ENCODE results near the gene PPM1L.
A peak's percentile ranks its signal among the peaks of the same experiment; 100 is the strongest.

Gene PPM1L

DNA sequence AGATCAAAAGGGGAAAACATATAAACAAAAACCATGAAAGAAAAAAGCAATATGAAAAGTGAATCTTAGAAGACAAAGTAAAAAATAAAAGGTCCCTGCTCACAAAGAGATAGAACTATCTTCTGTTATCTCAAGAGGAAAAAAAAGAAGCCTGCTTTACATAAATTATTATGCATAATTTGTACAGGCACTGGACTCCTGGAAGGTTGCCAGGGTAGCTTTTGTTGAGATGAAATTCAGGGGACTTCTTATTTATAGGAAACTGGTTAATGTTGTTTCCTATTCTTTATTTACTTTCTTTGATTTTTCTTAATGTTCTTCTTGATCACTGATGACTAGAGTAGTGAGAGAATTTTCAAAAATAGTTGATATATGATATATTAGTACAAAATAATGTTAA is 66.9 kb downstream of the PPM1L start:
- Histone ChIP-seq H2AK5ac (ENCODE audit: low read length) (no peak overlapping the region), H2BK120ac (ENCODE audit: low read depth, low read length) (no peak overlapping the region), H3K56ac (ENCODE audit: low read length) (no peak overlapping the region), H3K9ac (ENCODE audit: low read length) (no peak overlapping the region), H3K79me1 (ENCODE audit: low read length) (no peaks in the 10 kb centered on the region), H3K27me3 (ENCODE audit: insufficient read depth, low read length, poor library complexity) (no peaks in the 10 kb centered on the region), H3K79me2 (ENCODE audit: control insufficient read depth, insufficient read depth, low read length) (no peaks in the 10 kb centered on the region), H3K4me2 (ENCODE audit: low read length) (no peak overlapping the region), H2BK5ac (ENCODE audit: low read length) (no peak overlapping the region), H3K23ac (ENCODE audit: low read length) (no peak overlapping the region), H3K4me3 (ENCODE audit: low read length) (no peak overlapping the region), H3K4me1 (ENCODE audit: control insufficient read depth, low read depth, low read length) (no peaks in the 10 kb centered on the region), H3K18ac (ENCODE audit: low read length) (no peak overlapping the region), H3K4ac (ENCODE audit: low read depth, low read length) (no peak overlapping the region), H2BK15ac (replicated peaks; ENCODE audit: low read depth) (no peak overlapping the region), H4K8ac (ENCODE audit: low read depth, low read length) (no peak overlapping the region), H4K5ac (ENCODE audit: low read length) (no peak overlapping the region), H3K27ac (ENCODE audit: low read depth, low read length) (no peak overlapping the region), H3K36me3 (ENCODE audit: control insufficient read depth, insufficient read depth, low read length) (no peaks in the 10 kb centered on the region)
- no peak for DNase-seq

DNA sequence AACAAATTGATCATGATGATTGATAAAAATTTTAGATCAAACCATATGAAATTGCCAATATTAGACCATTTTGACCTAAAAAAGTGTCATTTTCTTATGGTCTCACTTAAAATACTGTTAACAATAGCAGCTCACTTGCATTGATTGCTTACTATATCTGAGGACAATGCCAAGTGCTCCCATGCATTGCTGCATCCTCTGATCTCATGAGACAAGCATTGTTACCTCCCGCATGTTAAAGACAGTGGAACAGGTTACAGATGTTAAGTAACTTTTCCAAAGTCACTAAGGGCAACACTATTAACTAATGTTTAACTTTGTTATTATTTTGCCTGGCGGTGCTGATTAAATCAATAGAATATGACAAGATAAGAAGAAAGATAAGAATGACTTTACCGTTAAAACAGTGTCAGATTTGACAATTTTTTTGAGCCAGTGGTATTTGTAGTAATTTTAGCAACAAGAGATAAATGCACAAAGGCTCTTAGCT is 69.3 kb downstream of the PPM1L start:
- Histone ChIP-seq H3K56ac (ENCODE audit: low read length) (no peak overlapping the region), H3K79me1 (ENCODE audit: low read length) (no peaks in the 10 kb centered on the region), H2BK5ac (ENCODE audit: low read length) (no peak overlapping the region), H3K4me2 (ENCODE audit: low read length) (no peak overlapping the region), H2AK5ac (ENCODE audit: low read length) (no peak overlapping the region), H3K4me3 (ENCODE audit: low read length) (no peak overlapping the region), H3K79me2 (ENCODE audit: control insufficient read depth, insufficient read depth, low read length) (no peaks in the 10 kb centered on the region), H3K36me3 (ENCODE audit: control insufficient read depth, insufficient read depth, low read length) (no peaks in the 10 kb centered on the region), H4K8ac (ENCODE audit: low read depth, low read length) (no peak overlapping the region), H3K4ac (ENCODE audit: low read depth, low read length) (no peak overlapping the region), H4K5ac (ENCODE audit: low read length) (no peak overlapping the region), H3K23ac (ENCODE audit: low read length) (no peak overlapping the region), H3K9ac (ENCODE audit: low read length) (no peak overlapping the region), H2BK120ac (ENCODE audit: low read depth, low read length) (no peak overlapping the region), H2BK15ac (replicated peaks; ENCODE audit: low read depth) (no peak overlapping the region), H3K27me3 (ENCODE audit: insufficient read depth, low read length, poor library complexity) (no peaks in the 10 kb centered on the region), H3K18ac (ENCODE audit: low read length) (no peak overlapping the region), H3K27ac (ENCODE audit: low read depth, low read length) (no peak overlapping the region), H3K4me1 (ENCODE audit: control insufficient read depth, low read depth, low read length) (no peaks in the 10 kb centered on the region)
- peak; percentile 54 for DNase-seq
- no CpG with 5 or more reads among the region's 3 CpGs for WGBS (ENCODE audit: extremely low coverage, insufficient coverage, low lambda C conversion rate)

DNA sequence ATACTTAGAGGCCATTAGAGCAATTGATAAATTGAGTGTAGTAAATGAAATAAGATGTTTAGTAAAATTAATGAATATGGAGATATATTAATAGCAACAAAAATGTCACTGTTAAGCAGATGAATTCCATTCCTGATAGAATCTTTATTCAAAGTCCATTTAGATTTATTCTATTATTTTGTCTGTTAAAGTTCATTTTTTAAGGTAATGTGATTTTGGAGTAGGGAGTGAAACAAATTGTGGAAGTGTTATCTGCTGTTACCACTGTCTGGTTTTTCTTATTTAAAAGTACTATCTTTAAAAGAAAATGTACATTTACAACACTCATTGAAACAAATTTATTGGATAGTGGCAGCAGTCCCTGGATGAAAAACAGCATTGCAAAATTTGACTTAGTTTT is 70.4 kb downstream of the PPM1L start:
- H3K27ac ChIP-seq (ENCODE audit: low read depth, low read length) = no peak overlapping the region
- H2AK5ac ChIP-seq (ENCODE audit: low read length) = no peak overlapping the region
- H2BK5ac ChIP-seq (ENCODE audit: low read length) = no peak overlapping the region
- no peaks in the 10 kb centered on the region for H3K27me3 ChIP-seq (ENCODE audit: insufficient read depth, low read length, poor library complexity)
- no peaks in the 10 kb centered on the region for H3K36me3 ChIP-seq (ENCODE audit: control insufficient read depth, insufficient read depth, low read length)
- H3K4me2 ChIP-seq (ENCODE audit: low read length) = no peak overlapping the region
- H4K5ac ChIP-seq (ENCODE audit: low read length) = no peak overlapping the region
- H2BK120ac ChIP-seq (ENCODE audit: low read depth, low read length) = no peak overlapping the region
- no peak overlapping the region for H3K4me3 ChIP-seq (ENCODE audit: low read length)
- H3K79me1 ChIP-seq (ENCODE audit: low read length) = no peaks in the 10 kb centered on the region
- H2BK15ac ChIP-seq (replicated peaks; ENCODE audit: low read depth) = no peak overlapping the region
- no peaks in the 10 kb centered on the region for H3K4me1 ChIP-seq (ENCODE audit: control insufficient read depth, low read depth, low read length)
- H3K4ac ChIP-seq (ENCODE audit: low read depth, low read length) = no peak overlapping the region
- H3K79me2 ChIP-seq (ENCODE audit: control insufficient read depth, insufficient read depth, low read length) = no peaks in the 10 kb centered on the region
- no peak overlapping the region for H3K18ac ChIP-seq (ENCODE audit: low read length)
- H3K23ac ChIP-seq (ENCODE audit: low read length) = no peak overlapping the region
- DNase-seq = no peak
- H4K8ac ChIP-seq (ENCODE audit: low read depth, low read length) = no peak overlapping the region
- no peak overlapping the region for H3K9ac ChIP-seq (ENCODE audit: low read length)
- no peak overlapping the region for H3K56ac ChIP-seq (ENCODE audit: low read length)

DNA sequence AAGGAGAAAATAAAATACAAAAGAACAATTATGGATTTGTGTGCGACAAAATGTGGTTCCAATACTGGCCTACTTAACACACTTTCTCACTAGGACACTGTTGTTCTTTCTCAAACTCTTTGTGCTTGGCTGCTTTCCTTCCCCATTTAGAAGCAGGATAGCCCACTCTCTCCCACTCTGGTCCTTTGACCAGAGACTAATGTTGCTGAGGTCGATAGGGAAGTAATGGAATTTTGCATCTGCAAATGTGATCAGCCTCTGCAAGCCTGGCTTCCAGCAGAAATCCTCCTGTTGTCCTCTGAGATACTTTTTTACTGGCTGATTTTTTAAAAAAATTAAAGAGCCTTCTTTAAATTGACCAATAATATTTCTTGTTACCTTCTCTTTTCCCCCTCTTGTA is 71.0 kb downstream of the PPM1L start:
- Histone ChIP-seq H3K4ac (ENCODE audit: low read depth, low read length) (no peak overlapping the region), H2BK120ac (ENCODE audit: low read depth, low read length) (no peak overlapping the region), H3K23ac (ENCODE audit: low read length) (no peak overlapping the region), H2BK15ac (replicated peaks; ENCODE audit: low read depth) (no peak overlapping the region), H3K4me2 (ENCODE audit: low read length) (no peak overlapping the region), H3K4me3 (ENCODE audit: low read length) (no peak overlapping the region), H4K5ac (ENCODE audit: low read length) (no peak overlapping the region), H3K36me3 (ENCODE audit: control insufficient read depth, insufficient read depth, low read length) (no peaks in the 10 kb centered on the region), H3K27ac (ENCODE audit: low read depth, low read length) (no peak overlapping the region), H2BK5ac (ENCODE audit: low read length) (no peak overlapping the region), H3K79me1 (ENCODE audit: low read length) (no peaks in the 10 kb centered on the region), H3K79me2 (ENCODE audit: control insufficient read depth, insufficient read depth, low read length) (no peaks in the 10 kb centered on the region), H3K18ac (ENCODE audit: low read length) (no peak overlapping the region), H3K4me1 (ENCODE audit: control insufficient read depth, low read depth, low read length) (no peaks in the 10 kb centered on the region), H3K9ac (ENCODE audit: low read length) (no peak overlapping the region), H3K27me3 (ENCODE audit: insufficient read depth, low read length, poor library complexity) (no peaks in the 10 kb centered on the region), H2AK5ac (ENCODE audit: low read length) (no peak overlapping the region), H4K8ac (ENCODE audit: low read depth, low read length) (no peak overlapping the region), H3K56ac (ENCODE audit: low read length) (no peak overlapping the region)
- no CpG with 5 or more reads among the region's 2 CpGs for WGBS (ENCODE audit: extremely low coverage, insufficient coverage, low lambda C conversion rate)
- no peak for DNase-seq

DNA sequence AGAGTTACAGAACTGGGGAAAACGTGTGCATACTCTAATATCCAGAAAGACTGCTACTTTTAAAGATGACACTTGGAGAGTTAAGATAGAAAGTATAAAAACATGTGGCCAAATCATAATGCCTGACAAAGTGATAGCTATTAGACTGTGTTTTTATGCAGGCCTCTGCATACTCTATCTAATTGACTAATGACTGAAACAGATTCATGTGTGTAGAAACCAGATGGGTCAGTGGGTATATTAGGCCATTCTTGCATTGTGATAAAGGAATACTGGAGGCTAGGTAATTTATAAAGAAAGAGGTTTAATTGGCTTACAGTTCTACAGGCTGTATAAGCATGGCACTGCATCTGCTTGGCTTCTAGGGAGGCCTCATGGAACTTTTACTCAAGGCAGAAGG is 71.5 kb downstream of the PPM1L start:
- Histone ChIP-seq H2BK5ac (ENCODE audit: low read length) (no peak overlapping the region), H3K56ac (ENCODE audit: low read length) (no peak overlapping the region), H3K27ac (ENCODE audit: low read depth, low read length) (no peak overlapping the region), H2BK15ac (replicated peaks; ENCODE audit: low read depth) (no peak overlapping the region), H3K4me3 (ENCODE audit: low read length) (no peak overlapping the region), H4K5ac (ENCODE audit: low read length) (no peak overlapping the region), H3K23ac (ENCODE audit: low read length) (no peak overlapping the region), H3K4ac (ENCODE audit: low read depth, low read length) (no peak overlapping the region), H3K18ac (ENCODE audit: low read length) (no peak overlapping the region), H3K79me1 (ENCODE audit: low read length) (no peaks in the 10 kb centered on the region), H3K27me3 (ENCODE audit: insufficient read depth, low read length, poor library complexity) (no peaks in the 10 kb centered on the region), H2BK120ac (ENCODE audit: low read depth, low read length) (no peak overlapping the region), H3K9ac (ENCODE audit: low read length) (no peak overlapping the region), H4K8ac (ENCODE audit: low read depth, low read length) (no peak overlapping the region), H3K36me3 (ENCODE audit: control insufficient read depth, insufficient read depth, low read length) (no peaks in the 10 kb centered on the region), H3K4me1 (ENCODE audit: control insufficient read depth, low read depth, low read length) (no peaks in the 10 kb centered on the region), H3K4me2 (ENCODE audit: low read length) (no peak overlapping the region), H2AK5ac (ENCODE audit: low read length) (no peak overlapping the region), H3K79me2 (ENCODE audit: control insufficient read depth, insufficient read depth, low read length) (no peaks in the 10 kb centered on the region)
- no CpG with 5 or more reads among the region's 1 CpG for WGBS (ENCODE audit: extremely low coverage, insufficient coverage, low lambda C conversion rate)
- no peak for DNase-seq

DNA sequence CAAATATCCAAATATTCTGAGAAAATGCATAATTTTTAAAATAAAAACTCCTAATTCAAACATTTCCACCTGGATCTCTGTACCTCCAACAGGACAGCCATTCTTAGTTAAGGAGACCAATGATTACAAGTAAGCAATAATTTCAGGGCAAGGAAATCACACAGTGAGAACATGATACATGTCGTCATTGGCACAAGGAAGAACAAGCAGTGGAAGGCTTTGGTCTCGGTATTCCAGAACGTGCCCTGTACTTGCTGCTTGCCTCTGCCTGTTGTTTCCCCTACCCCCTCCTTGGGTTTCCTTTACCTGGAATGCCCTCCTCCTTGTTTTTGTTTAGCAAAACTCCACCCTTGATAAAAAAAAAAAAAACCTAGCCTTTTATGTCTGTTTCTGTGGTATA is 72.8 kb downstream of the PPM1L start:
- H4K5ac ChIP-seq (ENCODE audit: low read length) = no peak overlapping the region
- H3K27me3 ChIP-seq (ENCODE audit: insufficient read depth, low read length, poor library complexity) = no peaks in the 10 kb centered on the region
- no peaks in the 10 kb centered on the region for H3K4me1 ChIP-seq (ENCODE audit: control insufficient read depth, low read depth, low read length)
- H3K79me2 ChIP-seq (ENCODE audit: control insufficient read depth, insufficient read depth, low read length) = no peaks in the 10 kb centered on the region
- no peak overlapping the region for H2AK5ac ChIP-seq (ENCODE audit: low read length)
- no peak overlapping the region for H2BK5ac ChIP-seq (ENCODE audit: low read length)
- no peak overlapping the region for H3K4me3 ChIP-seq (ENCODE audit: low read length)
- no peak overlapping the region for H3K56ac ChIP-seq (ENCODE audit: low read length)
- H3K79me1 ChIP-seq (ENCODE audit: low read length) = no peaks in the 10 kb centered on the region
- no peaks in the 10 kb centered on the region for H3K36me3 ChIP-seq (ENCODE audit: control insufficient read depth, insufficient read depth, low read length)
- no peak overlapping the region for H3K4ac ChIP-seq (ENCODE audit: low read depth, low read length)
- no peak overlapping the region for H3K4me2 ChIP-seq (ENCODE audit: low read length)
- H3K9ac ChIP-seq (ENCODE audit: low read length) = no peak overlapping the region
- no peak for DNase-seq
- H3K27ac ChIP-seq (ENCODE audit: low read depth, low read length) = no peak overlapping the region
- H3K18ac ChIP-seq (ENCODE audit: low read length) = no peak overlapping the region
- no peak overlapping the region for H2BK15ac ChIP-seq (replicated peaks; ENCODE audit: low read depth)
- no peak overlapping the region for H4K8ac ChIP-seq (ENCODE audit: low read depth, low read length)
- no CpG with 5 or more reads among the region's 3 CpGs for WGBS (ENCODE audit: extremely low coverage, insufficient coverage, low lambda C conversion rate)
- H3K23ac ChIP-seq (ENCODE audit: low read length) = no peak overlapping the region
- H2BK120ac ChIP-seq (ENCODE audit: low read depth, low read length) = no peak overlapping the region

Measured in mesendoderm (in vitro differentiated cells).